ENCODE results near the gene ACTG1. TPM values are rescaled to one million over a fixed set of nuclear protein-coding genes. Genes with fewer than 3 reads are reported as not detected.

The ACTG1 gene
- total and polyA plus RNA-seq, 2 donors (not counting 1 experiment from before 2014, with no cell fraction given), result 803 to 1,677 TPM

DNA sequence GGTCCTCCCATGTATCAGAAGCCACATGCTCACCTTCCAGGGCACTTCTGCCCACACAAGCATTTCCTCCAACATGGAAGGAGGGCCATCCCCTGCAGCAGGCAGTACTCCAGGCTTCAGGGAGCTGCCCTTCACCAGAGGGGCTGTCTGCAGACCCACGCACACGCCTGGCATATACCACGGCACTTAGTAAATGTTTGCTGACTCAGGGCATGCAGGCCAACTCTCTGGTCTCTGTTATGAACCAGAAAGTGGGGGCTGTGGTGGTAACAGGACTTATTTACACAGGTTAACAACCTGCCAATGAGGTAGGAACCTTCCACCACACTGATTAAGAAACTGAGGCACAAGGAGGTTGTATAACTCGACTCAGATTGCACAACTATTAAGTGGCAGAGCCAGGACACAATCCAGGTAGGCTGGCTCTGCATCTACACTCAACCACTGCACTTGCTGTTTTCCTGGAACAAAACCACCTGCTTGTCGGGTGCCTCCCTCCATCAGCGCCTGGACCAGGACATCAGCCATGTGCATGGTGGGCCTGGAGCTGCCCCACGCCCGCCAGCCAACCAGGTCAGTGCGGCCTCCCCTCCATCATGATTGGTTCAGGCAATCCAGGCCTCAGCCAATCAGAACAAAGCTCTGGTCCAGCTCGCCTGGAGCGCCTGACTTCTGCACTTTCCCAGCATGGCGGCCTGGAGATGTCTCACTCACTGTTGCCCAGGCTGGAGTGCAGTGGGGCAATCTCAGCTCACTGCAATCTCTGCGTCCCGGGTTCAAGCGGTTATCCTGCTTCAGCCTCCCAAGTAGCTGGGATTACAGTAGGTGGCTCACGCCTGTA, 19.2 kb downstream of the ACTG1 start:
- no peak overlapping the region for H3K9ac ChIP-seq (ENCODE audit: low read length)
- TF ChIP-seq EZH2 (IDR thresholded peaks at IDR 0.05; ENCODE audit: borderline replicate concordance, insufficient read depth, low read depth, low read length, poor library complexity, severe bottlenecking), result no peak
- TF ChIP-seq, protein P1, sequence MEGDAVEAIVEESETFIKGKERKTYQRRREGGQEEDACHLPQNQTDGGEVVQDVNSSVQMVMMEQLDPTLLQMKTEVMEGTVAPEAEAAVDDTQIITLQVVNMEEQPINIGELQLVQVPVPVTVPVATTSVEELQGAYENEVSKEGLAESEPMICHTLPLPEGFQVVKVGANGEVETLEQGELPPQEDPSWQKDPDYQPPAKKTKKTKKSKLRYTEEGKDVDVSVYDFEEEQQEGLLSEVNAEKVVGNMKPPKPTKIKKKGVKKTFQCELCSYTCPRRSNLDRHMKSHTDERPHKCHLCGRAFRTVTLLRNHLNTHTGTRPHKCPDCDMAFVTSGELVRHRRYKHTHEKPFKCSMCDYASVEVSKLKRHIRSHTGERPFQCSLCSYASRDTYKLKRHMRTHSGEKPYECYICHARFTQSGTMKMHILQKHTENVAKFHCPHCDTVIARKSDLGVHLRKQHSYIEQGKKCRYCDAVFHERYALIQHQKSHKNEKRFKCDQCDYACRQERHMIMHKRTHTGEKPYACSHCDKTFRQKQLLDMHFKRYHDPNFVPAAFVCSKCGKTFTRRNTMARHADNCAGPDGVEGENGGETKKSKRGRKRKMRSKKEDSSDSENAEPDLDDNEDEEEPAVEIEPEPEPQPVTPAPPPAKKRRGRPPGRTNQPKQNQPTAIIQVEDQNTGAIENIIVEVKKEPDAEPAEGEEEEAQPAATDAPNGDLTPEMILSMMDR (IDR thresholded peaks at IDR 0.05), result no peak
- peaks cover 16% of the 10 kb centered on the region for H3K27me3 Mint-ChIP-seq
- no peaks in the 10 kb centered on the region for H3K4me1 Mint-ChIP-seq
- CTCF ChIA-PET, result interaction anchor here (1.2 kb wide), 1 partner anchor 202 kb away, joined by 3 read pairs; no protein-coding TSS in a partner anchor
- POLR2A ChIA-PET, result no interaction called here
- H3K9me3 Mint-ChIP-seq (ENCODE audit: insufficient read depth), result no peaks in the 10 kb centered on the region
- intact Hi-C loops (cut with micrococcal nuclease), result no loop called here
- no peak overlapping the region for H3K27ac Mint-ChIP-seq
- no peaks in the 10 kb centered on the region for H3K79me2 ChIP-seq (ENCODE audit: control insufficient read depth, insufficient read depth, low read length)
- peaks cover 0 to 11% (median 5%) of the 10 kb centered on the region in 4 experiments for H3K27me3 ChIP-seq (replicated peaks in 1 of 4; ENCODE audit: control extremely low read depth in 1 of 4, control insufficient read depth in 3 of 4, insufficient read depth in 4 of 4, low read length in 3 of 4)
- H3K27ac ChIP-seq (ENCODE audit: low read length in 2 of 2), result no peak overlapping the region
- H3K36me3 ChIP-seq (replicated peaks in 1 of 2; ENCODE audit: control extremely low read depth in 1 of 2, control insufficient read depth in 1 of 2, extremely low read depth in 1 of 2, insufficient read depth in 2 of 2, low read length in 1 of 2), result no peaks in the 10 kb centered on the region
- H3K4me1 ChIP-seq (ENCODE audit: control insufficient read depth in 2 of 2, insufficient read depth in 2 of 2, low read length in 2 of 2), result peaks cover 2 to 3% of the 10 kb centered on the region in 2 donors
- DNase-seq (no peak), ATAC-seq (ENCODE audit: low read depth) (no peak)
- H3K4me3 Mint-ChIP-seq, result no peak overlapping the region
- no peaks in the 10 kb centered on the region for H4K20me1 ChIP-seq (ENCODE audit: control insufficient read depth, insufficient read depth, low read length, poor library complexity, severe bottlenecking)
- H3K9me3 ChIP-seq (ENCODE audit: control extremely low read depth in 1 of 3, control insufficient read depth in 2 of 3, insufficient read depth in 1 of 3, low read length in 2 of 3), result peaks cover 0 to 4% (median 0%) of the 10 kb centered on the region in 3 donors
- H2AFZ ChIP-seq (ENCODE audit: insufficient read depth, low read depth, low read length, poor library complexity, severe bottlenecking), result no peak overlapping the region
- H3K4me2 ChIP-seq (replicated peaks; ENCODE audit: low read depth, low read length, poor library complexity, severe bottlenecking), result no peak overlapping the region
- 94% methylated on average over 15 of the region's 16 CpGs for WGBS (ENCODE audit: insufficient coverage)
- no peak overlapping the region for H3K4me3 ChIP-seq (ENCODE audit: control extremely low read depth in 1 of 5, extremely low read depth in 1 of 5, insufficient read depth in 1 of 5, low read depth in 2 of 5, low read length in 4 of 5)

DNA sequence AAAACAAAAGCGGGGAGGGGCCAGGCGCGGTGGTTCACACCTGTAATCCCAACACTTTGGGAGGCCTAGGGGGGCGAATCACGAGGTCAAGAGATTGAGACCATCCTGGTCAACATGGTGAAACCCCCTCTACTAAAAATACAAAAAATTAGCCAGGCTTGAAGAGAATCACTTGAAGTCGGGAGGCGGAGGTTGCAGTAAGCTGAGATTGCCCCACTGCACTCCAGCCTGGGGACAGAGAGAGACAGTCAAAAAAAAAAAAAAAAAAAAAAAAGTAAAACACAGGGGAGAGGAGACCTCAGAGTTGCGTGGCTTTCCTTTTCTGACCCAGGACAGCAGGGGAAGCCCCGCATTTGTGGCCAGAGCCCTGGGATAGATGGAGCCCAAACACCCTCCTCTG, 19.9 kb downstream of the ACTG1 start:
- no peak overlapping the region for H2AFZ ChIP-seq (ENCODE audit: insufficient read depth, low read depth, low read length, poor library complexity, severe bottlenecking)
- peaks cover 5 to 7% of the 10 kb centered on the region in 2 donors for H3K4me1 ChIP-seq (ENCODE audit: control insufficient read depth in 2 of 2, insufficient read depth in 2 of 2, low read length in 2 of 2)
- no peaks in the 10 kb centered on the region for H4K20me1 ChIP-seq (ENCODE audit: control insufficient read depth, insufficient read depth, low read length, poor library complexity, severe bottlenecking)
- peaks cover 0 to 12% (median 5%) of the 10 kb centered on the region in 4 experiments for H3K27me3 ChIP-seq (replicated peaks in 1 of 4; ENCODE audit: control extremely low read depth in 1 of 4, control insufficient read depth in 3 of 4, insufficient read depth in 4 of 4, low read length in 3 of 4)
- no peak overlapping the region for H3K9ac ChIP-seq (ENCODE audit: low read length)
- CTCF ChIA-PET, result interaction anchor here (0.7 to 1.2 kb wide), 2 partner anchors 9 to 201 kb away, joined by 3 read pairs; no protein-coding TSS in a partner anchor
- H3K36me3 ChIP-seq (replicated peaks in 1 of 2; ENCODE audit: control extremely low read depth in 1 of 2, control insufficient read depth in 1 of 2, extremely low read depth in 1 of 2, insufficient read depth in 2 of 2, low read length in 1 of 2), result no peaks in the 10 kb centered on the region
- H3K79me2 ChIP-seq (ENCODE audit: control insufficient read depth, insufficient read depth, low read length), result no peaks in the 10 kb centered on the region
- intact Hi-C loops (cut with micrococcal nuclease), result no loop called here
- peaks cover 0 to 4% (median 0%) of the 10 kb centered on the region in 3 donors for H3K9me3 ChIP-seq (ENCODE audit: control extremely low read depth in 1 of 3, control insufficient read depth in 2 of 3, insufficient read depth in 1 of 3, low read length in 2 of 3)
- Mint-ChIP-seq H3K9me3 (ENCODE audit: insufficient read depth) (no peaks in the 10 kb centered on the region), H3K4me1 (no peaks in the 10 kb centered on the region), H3K27ac (no peak overlapping the region), H3K4me3 (no peak overlapping the region), H3K27me3 (peaks cover 16% of the 10 kb centered on the region)
- H3K4me3 ChIP-seq (ENCODE audit: control extremely low read depth in 1 of 5, extremely low read depth in 1 of 5, insufficient read depth in 1 of 5, low read depth in 2 of 5, low read length in 4 of 5), result no peak overlapping the region
- WGBS (ENCODE audit: insufficient coverage), result 72% methylated on average over 5 of the region's 9 CpGs
- no peak overlapping the region for H3K27ac ChIP-seq (ENCODE audit: low read length in 2 of 2)
- POLR2A ChIA-PET, result no interaction called here
- TF ChIP-seq, protein P1 (IDR thresholded peaks at IDR 0.05), result no peak
- no peak for TF ChIP-seq EZH2 (IDR thresholded peaks at IDR 0.05; ENCODE audit: borderline replicate concordance, insufficient read depth, low read depth, low read length, poor library complexity, severe bottlenecking)
- ATAC-seq (ENCODE audit: low read depth), result no peak
- DNase-seq, result no peak
- no peak overlapping the region for H3K4me2 ChIP-seq (replicated peaks; ENCODE audit: low read depth, low read length, poor library complexity, severe bottlenecking)

Measured in B cell (primary cell).